NCI-H226 (cell line): ENCODE measurements around the gene SLC66A1.

Experiments
- DNase-seq: peaks from one replicate; pipeline ENCODE4 v3.0.0-alpha.2; 2015

The SLC66A1 gene

GRCh38 chr1:19306941-19307340 lies 5.2 kb upstream of the SLC66A1 start:
- DNase-seq: no peak

DNA sequence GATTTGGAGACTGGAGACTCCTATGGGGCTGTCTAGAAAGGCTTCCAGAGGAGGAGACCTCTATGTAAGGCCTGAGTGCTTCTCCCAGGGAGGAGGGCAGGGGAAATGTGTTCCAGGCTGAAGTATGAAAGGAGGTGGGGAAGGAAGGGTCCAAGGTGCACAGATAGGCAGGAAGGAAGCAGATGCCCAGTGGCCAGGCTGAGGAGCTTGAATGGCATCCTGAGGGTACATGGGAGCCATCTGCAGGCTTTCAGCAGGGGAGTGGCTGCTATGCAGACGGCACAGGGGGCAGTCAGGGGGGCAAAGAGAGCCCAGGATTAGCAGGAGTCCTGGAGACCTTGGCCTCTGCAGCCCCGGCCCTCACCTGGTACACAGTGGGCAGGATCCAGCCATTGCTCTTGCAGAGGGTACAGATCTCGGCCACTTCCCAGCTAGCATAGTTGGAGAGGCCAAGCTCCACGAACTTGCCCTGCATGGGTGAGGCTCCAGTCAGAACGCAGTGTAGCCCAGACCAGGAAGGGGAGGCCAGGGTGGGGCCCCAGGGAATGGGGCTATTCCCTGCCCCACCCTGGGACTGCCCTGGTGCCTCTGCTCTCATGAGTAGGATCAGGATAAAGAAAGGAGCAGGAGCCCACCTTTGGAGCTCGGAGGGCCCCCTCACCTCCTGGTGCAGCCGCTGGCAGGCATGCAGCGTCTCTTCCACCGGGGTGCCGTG lies 4.2 kb upstream of the SLC66A1 start:
- no peak for DNase-seq

DNA sequence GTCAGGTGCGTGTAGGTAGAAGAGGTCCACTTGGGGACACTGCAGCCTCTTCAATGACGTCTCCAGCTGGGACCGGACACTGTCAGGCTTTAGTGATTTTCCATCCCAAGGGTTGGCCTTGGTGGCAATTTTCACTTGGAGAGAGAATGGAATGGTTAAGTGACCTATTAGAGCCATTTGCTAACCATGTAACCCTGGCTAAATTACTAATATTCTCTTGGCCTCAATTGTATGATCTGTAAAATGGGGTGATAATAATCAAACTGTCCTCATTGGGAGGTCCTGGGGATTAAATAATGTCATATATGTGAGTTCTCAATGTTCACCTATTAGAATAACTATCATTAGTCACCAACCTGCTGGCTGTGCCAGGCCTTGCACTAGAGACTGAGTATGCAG lies 3.6 kb upstream of the SLC66A1 start:
- DNase-seq: no peak

GRCh38 chr1:19309123-19309813 lies 2.9 kb upstream of the SLC66A1 start:
- no peak for DNase-seq

DNA sequence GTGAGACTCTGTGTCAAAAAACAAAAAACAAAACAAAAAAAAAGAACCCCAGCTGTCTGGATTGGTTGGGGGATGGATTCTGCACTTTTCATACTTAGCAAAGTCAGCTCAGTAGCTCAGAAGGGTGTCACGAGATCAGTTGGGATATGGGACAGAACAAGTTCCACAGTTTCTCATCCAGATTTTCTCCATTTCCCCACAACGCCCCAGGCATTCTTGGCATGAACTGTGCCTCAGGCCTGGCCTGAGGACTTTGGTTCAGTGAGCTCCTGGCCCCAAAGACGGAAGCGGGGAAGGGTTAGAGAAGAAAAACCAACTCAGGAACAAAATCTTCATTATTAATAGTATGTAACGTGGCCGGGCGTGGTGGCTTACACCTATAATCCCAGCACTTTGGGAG lies 2.1 kb upstream of the SLC66A1 start:
- no peak for DNase-seq

DNA sequence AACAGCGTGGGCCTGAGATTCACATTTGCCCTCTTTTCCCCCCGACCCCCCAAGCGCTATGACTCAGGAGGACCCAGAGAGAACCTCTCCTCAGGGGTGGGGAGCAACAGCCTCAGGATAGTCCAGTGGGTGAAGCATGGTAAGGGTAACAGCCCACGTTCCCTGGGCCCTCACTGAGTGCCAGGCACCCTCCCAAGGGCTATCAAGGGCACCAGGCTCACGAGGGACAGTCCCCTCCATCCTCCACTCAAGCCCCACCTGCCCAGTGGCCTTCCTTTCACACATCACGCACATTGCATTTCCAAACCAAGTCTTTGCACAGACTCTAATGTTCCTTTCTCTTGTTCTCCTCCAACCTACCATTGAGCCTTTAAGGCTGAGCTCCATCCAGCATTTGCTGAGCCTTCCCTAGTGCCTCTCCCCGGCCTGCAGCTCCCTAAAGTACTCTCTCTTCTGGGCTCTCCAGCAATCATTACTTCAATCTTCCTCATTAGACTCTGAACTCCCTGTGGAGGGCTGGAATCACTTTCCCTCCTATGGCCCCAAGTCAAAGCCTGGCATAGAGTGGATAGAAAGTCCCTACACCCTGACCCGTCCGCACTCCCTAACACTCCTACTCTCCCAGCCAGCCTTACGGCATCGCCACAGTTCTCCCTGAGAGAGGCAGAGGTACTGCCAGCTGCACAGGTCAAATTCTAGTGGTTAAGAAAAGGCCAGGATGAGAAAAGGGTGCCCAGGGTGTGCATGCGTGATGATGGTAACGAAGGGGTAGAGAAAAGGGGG lies 1.2 kb upstream of the SLC66A1 start:
- no peak for DNase-seq

DNA sequence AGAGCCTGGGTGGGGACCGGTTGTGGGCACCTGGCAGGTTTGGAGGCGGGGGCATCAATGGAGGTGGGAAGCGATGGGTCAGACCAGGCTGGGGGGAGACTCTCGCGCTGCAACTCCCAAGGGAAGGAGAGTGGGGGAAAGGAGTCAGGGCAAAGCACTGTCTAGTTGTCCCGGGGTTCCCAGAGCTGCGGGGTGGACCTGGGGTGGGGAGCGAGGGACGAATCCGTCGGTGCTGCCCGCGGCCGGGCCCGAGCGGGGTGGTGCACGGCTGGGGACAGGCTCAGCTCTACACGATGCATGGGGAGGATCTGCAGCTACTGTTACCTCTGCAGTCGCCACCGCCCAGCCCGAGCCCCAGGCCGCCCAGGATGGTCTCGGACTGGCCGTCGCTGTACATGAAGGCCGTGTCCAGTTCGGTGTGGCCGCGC lies 609 bp upstream of the SLC66A1 start:
- DNase-seq: no peak

- DNase-seq: no peak
Measured at GRCh38 chr1:19312782-19313635, 883 bp downstream of the SLC66A1 start.

DNA sequence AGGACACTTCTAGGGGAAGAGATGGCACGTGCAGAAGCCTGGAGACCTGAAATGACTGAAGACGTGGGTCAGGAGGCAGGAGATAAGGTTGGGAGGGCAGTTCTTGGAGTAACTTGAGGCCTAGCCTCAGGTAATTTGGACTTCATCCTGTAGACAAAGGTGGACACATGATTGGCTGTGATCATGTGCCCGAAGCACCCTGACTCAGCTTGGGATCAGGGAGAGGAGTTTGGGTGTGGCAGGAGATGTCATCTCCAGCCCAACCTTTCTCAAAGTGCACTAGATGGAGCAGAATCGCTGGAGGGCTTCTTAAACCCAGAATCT lies 1.5 kb downstream of the SLC66A1 start:
- no peak for DNase-seq

GRCh38 chr1:19313961-19314882 lies 2.1 kb downstream of the SLC66A1 start:
- no peak for DNase-seq

DNA sequence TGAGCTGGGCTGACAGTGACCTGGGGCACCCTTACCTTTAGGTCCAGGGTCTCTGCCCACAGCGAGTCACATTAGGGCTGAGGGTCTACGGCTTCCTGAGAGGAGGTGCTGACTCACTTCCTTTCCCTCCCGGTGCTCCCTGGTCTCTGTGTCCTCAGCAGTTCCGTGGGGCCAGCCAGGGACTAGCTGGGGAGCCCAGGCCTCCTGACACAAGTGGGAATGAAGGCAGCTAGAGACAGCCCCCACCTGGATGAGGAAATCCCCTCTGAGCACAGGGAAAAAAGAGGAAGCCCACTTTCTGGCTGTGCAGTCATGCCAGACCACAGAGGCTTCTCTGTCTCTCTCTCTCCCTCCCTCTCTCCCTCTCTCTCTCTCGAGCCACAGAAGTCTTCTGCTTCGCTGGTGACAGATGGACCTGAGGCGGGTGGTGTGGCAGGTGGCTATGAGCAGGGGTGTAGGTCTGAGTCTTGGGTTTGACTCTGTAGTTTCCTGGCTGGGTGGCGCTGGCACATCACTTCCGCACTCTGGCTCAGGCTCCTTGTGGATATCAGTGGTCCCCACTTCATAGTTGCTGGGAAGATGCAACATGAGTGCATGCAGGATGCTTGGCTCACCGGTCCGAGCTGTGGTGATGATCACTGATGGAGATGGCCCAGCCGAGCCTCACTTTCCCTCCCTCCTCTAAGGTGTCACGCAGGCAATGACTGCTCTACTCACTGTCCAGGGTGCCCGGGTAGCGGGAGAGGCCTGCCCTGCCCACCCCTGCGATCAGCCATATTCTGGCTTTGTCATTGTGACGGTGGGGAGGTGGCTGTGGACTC lies 3.5 kb downstream of the SLC66A1 start:
- no peak for DNase-seq

- no peak for DNase-seq
Measured at GRCh38 chr1:19317126-19317910, 5.2 kb downstream of the SLC66A1 start.

GRCh38 chr1:19319196-19319595 lies 7.1 kb downstream of the SLC66A1 start:
- DNase-seq: no peak

GRCh38 chr1:19321071-19321470 lies 8.9 kb downstream of the SLC66A1 start:
- DNase-seq: no peak

DNA sequence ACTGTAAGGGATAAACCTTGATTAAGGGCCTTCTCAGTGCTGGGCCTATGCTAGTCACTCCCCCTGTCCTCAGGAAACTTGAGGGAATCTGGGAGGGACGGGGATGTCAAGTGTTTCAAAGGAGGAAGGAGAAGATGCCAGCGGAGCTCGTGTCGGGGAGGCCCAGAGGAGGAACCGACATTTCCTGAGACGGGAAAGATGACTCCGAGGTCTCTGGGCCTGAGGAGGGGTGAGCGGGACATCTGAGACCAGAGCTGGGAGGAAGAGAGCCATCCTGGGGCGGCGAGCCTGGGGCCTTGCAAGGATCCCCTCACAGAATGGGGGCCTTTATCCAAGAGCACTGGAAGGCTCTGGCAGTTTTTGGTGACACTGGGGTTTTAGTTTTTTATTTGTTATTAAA lies 10.4 kb downstream of the SLC66A1 start:
- no peak for DNase-seq

- no peak for DNase-seq
Measured at GRCh38 chr1:19323987-19324664, 12.0 kb downstream of the SLC66A1 start.

GRCh38 chr1:19324665-19324990 lies 12.5 kb downstream of the SLC66A1 start:
- DNase-seq: no peak

DNA sequence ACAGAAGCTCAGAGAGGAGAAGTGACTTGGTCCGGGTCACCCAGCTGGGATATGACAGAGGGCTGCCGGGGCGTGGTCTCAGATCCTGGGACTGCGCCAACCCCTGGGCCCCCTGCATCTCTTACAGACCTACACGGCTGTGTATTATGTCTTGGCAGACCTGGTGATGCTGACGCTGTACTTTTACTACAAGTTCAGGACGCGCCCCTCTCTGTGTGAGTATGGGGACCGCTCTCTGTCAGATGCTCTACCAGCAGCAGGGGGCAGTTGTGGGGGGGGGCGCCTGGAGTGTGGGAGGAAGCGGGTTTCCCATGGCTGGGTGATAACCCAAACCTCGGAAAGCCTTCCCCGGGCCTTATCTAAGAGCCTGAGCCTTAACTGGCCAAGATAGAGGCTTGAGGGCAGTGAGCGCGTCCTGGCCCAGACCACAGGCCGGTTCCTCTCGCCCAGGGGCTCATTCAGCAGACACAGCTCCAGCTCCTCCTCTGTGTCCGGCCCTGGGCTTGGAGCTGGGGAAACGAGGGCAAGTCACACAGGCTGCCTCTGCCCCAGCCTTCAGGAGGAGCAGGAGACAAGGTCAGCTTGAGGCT lies 13.3 kb downstream of the SLC66A1 start:
- peak; percentile 49 for DNase-seq
